ENCODE results near the gene ZNF200. TPM values are rescaled to one million over a fixed set of nuclear protein-coding genes. Genes with fewer than 3 reads are reported as not detected.

The ZNF200 gene
- polyA plus RNA-seq, 1 donor (not counting 4 experiments of a cell fraction or from before 2014, with no cell fraction given) = 4.3 TPM

DNA sequence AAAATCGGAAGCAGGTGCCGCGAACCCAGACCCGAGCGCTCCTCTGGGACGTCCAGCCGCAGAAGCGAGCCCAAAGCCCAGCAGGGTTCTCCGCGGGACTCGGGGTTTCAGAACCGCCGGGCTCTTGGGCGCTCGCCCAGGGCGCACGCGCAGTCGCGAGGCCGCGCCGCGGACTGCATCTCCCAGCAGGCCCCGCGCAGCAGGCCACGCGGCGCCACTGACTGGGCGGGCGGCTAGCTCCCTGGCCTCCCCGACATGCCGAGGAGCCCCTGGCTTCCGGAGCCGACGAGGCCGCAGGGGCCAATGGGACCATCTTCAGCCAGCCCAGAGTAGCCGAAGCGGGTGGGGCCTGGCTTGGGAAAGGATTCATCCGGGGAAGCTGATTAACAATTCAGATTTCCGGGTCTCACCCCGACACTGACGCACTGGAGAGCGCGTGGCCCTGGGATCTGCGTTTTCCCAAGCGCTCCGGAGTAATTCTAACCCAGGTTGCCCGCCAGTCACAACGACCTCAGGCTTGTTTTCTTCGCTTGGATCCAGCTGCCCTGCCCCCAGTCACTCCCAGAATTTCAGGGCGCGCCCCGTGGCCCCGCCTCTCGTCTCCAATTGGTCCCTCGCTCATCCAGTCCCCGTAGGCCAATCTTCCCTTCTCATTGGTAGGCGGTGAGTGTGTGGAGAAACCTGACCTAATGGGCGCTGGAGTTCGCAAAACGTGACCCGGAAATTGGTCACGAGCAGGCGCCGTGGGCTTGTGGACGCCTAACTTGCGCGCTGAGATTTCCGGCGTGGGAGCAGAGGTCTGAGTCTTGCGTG, 48.0 kb upstream of the ZNF200 start, which contains the start of gene ZNF263:
Gene ZNF263 (plus strand): TSS at position 762 of the 813 bp plus-strand sequence. CDS start 328 bp downstream, outside the sequence.
- dilution Hi-C loops (cut with MboI; ENCODE audit: extremely low pct_ligation_motif_present, low sequenced_read_pairs) = no loop called here
- DNase-seq (ENCODE audit: low read depth, low spot score) = peak; percentile 83
- Histone ChIP-seq H2AFZ (ENCODE audit: control insufficient read depth, low read length) (peak within 1 kb of the TSS; percentile 94), H3K4me2 (ENCODE audit: control insufficient read depth, extremely low read depth, insufficient read depth, low read depth, low read length) (peak within 1 kb of the TSS; percentile 99), H3K4me3 (ENCODE audit: control insufficient read depth in 2 of 3, extremely low read depth in 1 of 3, insufficient read depth in 2 of 3, low read depth in 1 of 3, low read length in 3 of 3) (peak within 1 kb of the TSS; percentile 77 to 79 (median 79)), H3K79me2 (ENCODE audit: control insufficient read depth, insufficient read depth, low read length) (peaks cover 39% of the 10 kb centered on the region), H3K9me3 (ENCODE audit: control insufficient read depth, low read depth, low read length) (no peaks in the 10 kb centered on the region), H3K27me3 (ENCODE audit: control insufficient read depth, extremely low read depth, insufficient read depth, low read length) (no peaks in the 10 kb centered on the region), H3K27ac (ENCODE audit: control insufficient read depth, insufficient read depth, low read length) (peak within 1 kb of the TSS; percentile 99), H4K20me1 (ENCODE audit: control insufficient read depth, extremely low read depth, insufficient read depth, low read length) (no peaks in the 10 kb centered on the region), H3K9ac (ENCODE audit: control insufficient read depth, extremely low read depth, insufficient read depth, low read length) (peak within 1 kb of the TSS; percentile 98), H3K4me1 (ENCODE audit: control insufficient read depth, extremely low read depth, insufficient read depth, low read length) (peaks cover 15% of the 10 kb centered on the region), H3K9me1 (ENCODE audit: control insufficient read depth, extremely low read depth, insufficient read depth, low read length) (no peaks in the 10 kb centered on the region), H3K36me3 (ENCODE audit: control insufficient read depth in 2 of 2, extremely low read depth in 1 of 2, insufficient read depth in 2 of 2, low read length in 2 of 2) (peaks cover 5 to 12% of the 10 kb centered on the region in 2 experiments)
- peak; percentile 59 for FAIRE-seq
- TF ChIP-seq, protein P1, sequence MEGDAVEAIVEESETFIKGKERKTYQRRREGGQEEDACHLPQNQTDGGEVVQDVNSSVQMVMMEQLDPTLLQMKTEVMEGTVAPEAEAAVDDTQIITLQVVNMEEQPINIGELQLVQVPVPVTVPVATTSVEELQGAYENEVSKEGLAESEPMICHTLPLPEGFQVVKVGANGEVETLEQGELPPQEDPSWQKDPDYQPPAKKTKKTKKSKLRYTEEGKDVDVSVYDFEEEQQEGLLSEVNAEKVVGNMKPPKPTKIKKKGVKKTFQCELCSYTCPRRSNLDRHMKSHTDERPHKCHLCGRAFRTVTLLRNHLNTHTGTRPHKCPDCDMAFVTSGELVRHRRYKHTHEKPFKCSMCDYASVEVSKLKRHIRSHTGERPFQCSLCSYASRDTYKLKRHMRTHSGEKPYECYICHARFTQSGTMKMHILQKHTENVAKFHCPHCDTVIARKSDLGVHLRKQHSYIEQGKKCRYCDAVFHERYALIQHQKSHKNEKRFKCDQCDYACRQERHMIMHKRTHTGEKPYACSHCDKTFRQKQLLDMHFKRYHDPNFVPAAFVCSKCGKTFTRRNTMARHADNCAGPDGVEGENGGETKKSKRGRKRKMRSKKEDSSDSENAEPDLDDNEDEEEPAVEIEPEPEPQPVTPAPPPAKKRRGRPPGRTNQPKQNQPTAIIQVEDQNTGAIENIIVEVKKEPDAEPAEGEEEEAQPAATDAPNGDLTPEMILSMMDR (optimal IDR thresholded peaks at IDR 0.05 in 1 of 3, IDR thresholded peaks at IDR 0.05 in 1 of 3, conservative IDR thresholded peaks at IDR 0.05 in 1 of 3; ENCODE audit: extremely low read depth in 1 of 3, insufficient read depth in 2 of 3, low read length in 3 of 3) = no peak
- TF ChIP-seq EZH2 (IDR thresholded peaks at IDR 0.05; ENCODE audit: low read length) = no peak

DNA sequence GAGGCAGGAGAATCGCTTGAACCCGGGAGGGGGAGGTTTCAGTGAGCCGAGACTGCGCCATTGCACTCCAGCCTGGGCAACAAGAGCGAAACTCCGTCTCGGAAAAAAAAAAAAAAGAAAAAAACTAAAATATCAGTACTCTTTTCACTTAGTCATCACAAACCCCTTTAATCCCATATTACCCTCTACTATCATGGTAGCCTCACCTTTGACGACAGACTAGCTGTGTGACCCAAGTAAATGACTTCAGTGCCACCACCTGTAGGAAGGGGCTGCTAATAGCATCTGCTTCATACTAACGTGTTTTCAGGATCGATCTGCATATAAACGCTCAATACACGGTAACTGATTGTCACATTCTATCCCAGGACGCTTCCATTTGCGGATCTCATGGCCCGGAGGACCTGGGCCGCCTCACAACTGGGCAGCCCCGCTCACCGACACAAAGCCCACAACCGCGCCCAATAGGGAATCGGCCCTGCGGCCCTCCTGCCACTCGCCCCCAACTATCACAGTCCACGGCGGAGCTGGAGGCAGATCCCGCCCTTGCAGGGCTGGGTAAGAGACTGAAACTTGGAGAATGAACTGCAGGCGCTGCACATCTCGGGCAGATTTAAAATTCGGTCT, 47.3 kb upstream of the ZNF200 start:
- Histone ChIP-seq H3K27me3 (ENCODE audit: control insufficient read depth, extremely low read depth, insufficient read depth, low read length) (no peaks in the 10 kb centered on the region), H2AFZ (ENCODE audit: control insufficient read depth, low read length) (peak overlapping the region; percentile 94), H3K4me3 (ENCODE audit: control insufficient read depth in 2 of 3, extremely low read depth in 1 of 3, insufficient read depth in 2 of 3, low read depth in 1 of 3, low read length in 3 of 3) (peak overlapping the region; percentile 77 to 79 (median 79)), H3K9me3 (ENCODE audit: control insufficient read depth, low read depth, low read length) (no peaks in the 10 kb centered on the region), H3K9ac (ENCODE audit: control insufficient read depth, extremely low read depth, insufficient read depth, low read length) (peak overlapping the region; percentile 98), H3K4me2 (ENCODE audit: control insufficient read depth, extremely low read depth, insufficient read depth, low read depth, low read length) (peak overlapping the region; percentile 99), H3K9me1 (ENCODE audit: control insufficient read depth, extremely low read depth, insufficient read depth, low read length) (no peaks in the 10 kb centered on the region), H3K79me2 (ENCODE audit: control insufficient read depth, insufficient read depth, low read length) (peaks cover 36% of the 10 kb centered on the region), H3K36me3 (ENCODE audit: control insufficient read depth in 2 of 2, extremely low read depth in 1 of 2, insufficient read depth in 2 of 2, low read length in 2 of 2) (peaks cover 5 to 9% of the 10 kb centered on the region in 2 experiments), H3K4me1 (ENCODE audit: control insufficient read depth, extremely low read depth, insufficient read depth, low read length) (peaks cover 15% of the 10 kb centered on the region), H3K27ac (ENCODE audit: control insufficient read depth, insufficient read depth, low read length) (peak overlapping the region; percentile 99), H4K20me1 (ENCODE audit: control insufficient read depth, extremely low read depth, insufficient read depth, low read length) (no peaks in the 10 kb centered on the region)
- TF ChIP-seq, protein P1 (optimal IDR thresholded peaks at IDR 0.05 in 1 of 3, IDR thresholded peaks at IDR 0.05 in 1 of 3, conservative IDR thresholded peaks at IDR 0.05 in 1 of 3; ENCODE audit: extremely low read depth in 1 of 3, insufficient read depth in 2 of 3, low read length in 3 of 3) = no peak
- no peak for TF ChIP-seq EZH2 (IDR thresholded peaks at IDR 0.05; ENCODE audit: low read length)
- dilution Hi-C loops (cut with MboI; ENCODE audit: extremely low pct_ligation_motif_present, low sequenced_read_pairs) = no loop called here
- DNase-seq (ENCODE audit: low read depth, low spot score) (no peak), FAIRE-seq (no peak)
